Cardiac septum (tissue), 1 donor: ENCODE measurements around the gene DUSP9. TPM values are rescaled to one million over a fixed set of nuclear protein-coding genes. Genes with fewer than 3 reads are reported as not detected.
"Not testable (repeated sequence)": the region's sequence is repeated elsewhere in the genome, so short reads cannot be mapped to it uniquely, and the experiment has no call there.

Experiments used
- DNase-seq: peaks from one replicate; pipeline ENCODE4 v3.0.0-alpha.2; 2020; ENCODE audit warnings: low spot score
- intact Hi-C: fragments of 100-400 bp; cut with DNase I; formaldehyde crosslinking; loops from one replicate; pipeline ENCODE4 v1.14.0; 2022
- total RNA-seq: library from RNA; stranded (reverse); fragmentation: NEBNext Ultra II Directional; extraction: Animal tissue kit (Norgen Biotek cat#: 25700); gene quantifications from one replicate; pipeline ENCODE4 v1.2.1, GENCODE V29; 2021
- donor health status: DM: no; HTN: no; CAD: no.

Gene DUSP9
- total RNA-seq, 1 donor from 2014 or later, result not detected

GRCh38 chrX:153697924-153698865, 51.2 kb downstream of the DUSP9 start:
- intact Hi-C loops, result no loop called here
- DNase-seq, result no peak

- not testable (repeated sequence) for DNase-seq
These were observed 52.3 kb downstream of the DUSP9 start for GRCh38 chrX:153699210-153699783.

GRCh38 chrX:153699784-153700371, 52.9 kb downstream of the DUSP9 start:
- DNase-seq, intact Hi-C loops: not testable (repeated sequence)

More at GRCh38 chrX:153699210-153699783, 52.3 kb downstream of the DUSP9 start:
- intact Hi-C loops, result not testable (repeated sequence)

GRCh38 chrX:153700376-153700945, 53.5 kb downstream of the DUSP9 start:
- no peak for DNase-seq
- intact Hi-C loops, result no loop called here

Other genes with a start within 250 kb of the DUSP9 start
- gene PNMA6E, start 245.9 kb upstream of the DUSP9 start, total RNA-seq, result not detected
- 0.40 TPM for gene ZFP92, start 235.7 kb upstream of the DUSP9 start, total RNA-seq
- 0.19 TPM for gene TREX2, start 201.1 kb upstream of the DUSP9 start, total RNA-seq
- 13.4 TPM for gene HAUS7, start 176.6 kb upstream of the DUSP9 start, total RNA-seq
- 175 TPM for gene BGN, start 152.2 kb upstream of the DUSP9 start, total RNA-seq
- 0.16 TPM for gene ATP2B3, start 129.6 kb upstream of the DUSP9 start, total RNA-seq
- gene CCNQ, start 48.1 kb upstream of the DUSP9 start, total RNA-seq, result 23.3 TPM
- 7.6 TPM for gene PNCK, start 26.6 kb downstream of the DUSP9 start, total RNA-seq
- 144 TPM for gene SLC6A8, start 40.7 kb downstream of the DUSP9 start, total RNA-seq
- gene BCAP31, start 77.2 kb downstream of the DUSP9 start, total RNA-seq, result 98.0 TPM
- 15.1 TPM for gene ABCD1, start 77.7 kb downstream of the DUSP9 start, total RNA-seq
- 7.6 TPM for gene PLXNB3, start 117.0 kb downstream of the DUSP9 start, total RNA-seq
- 54.7 TPM for gene SRPK3, start 133.8 kb downstream of the DUSP9 start, total RNA-seq
- 68.5 TPM for gene IDH3G, start 147.2 kb downstream of the DUSP9 start, total RNA-seq
- gene SSR4, start 147.5 kb downstream of the DUSP9 start, total RNA-seq, result 140 TPM
- gene PDZD4, start 183.3 kb downstream of the DUSP9 start, total RNA-seq, result 4.1 TPM
- 1.5 TPM for gene L1CAM, start 239.0 kb downstream of the DUSP9 start, total RNA-seq